Measurements from ENCODE around the gene TUBGCP4. TPM values are rescaled to one million over a fixed set of nuclear protein-coding genes. Genes with fewer than 3 reads are reported as not detected.

Gene TUBGCP4
- total and polyA plus RNA-seq, 10 of the 15 experiments (the other 5 are each of a cell fraction or from before 2014, with no cell fraction given) = 6.3 to 39.1 (median 24.8) TPM

DNA sequence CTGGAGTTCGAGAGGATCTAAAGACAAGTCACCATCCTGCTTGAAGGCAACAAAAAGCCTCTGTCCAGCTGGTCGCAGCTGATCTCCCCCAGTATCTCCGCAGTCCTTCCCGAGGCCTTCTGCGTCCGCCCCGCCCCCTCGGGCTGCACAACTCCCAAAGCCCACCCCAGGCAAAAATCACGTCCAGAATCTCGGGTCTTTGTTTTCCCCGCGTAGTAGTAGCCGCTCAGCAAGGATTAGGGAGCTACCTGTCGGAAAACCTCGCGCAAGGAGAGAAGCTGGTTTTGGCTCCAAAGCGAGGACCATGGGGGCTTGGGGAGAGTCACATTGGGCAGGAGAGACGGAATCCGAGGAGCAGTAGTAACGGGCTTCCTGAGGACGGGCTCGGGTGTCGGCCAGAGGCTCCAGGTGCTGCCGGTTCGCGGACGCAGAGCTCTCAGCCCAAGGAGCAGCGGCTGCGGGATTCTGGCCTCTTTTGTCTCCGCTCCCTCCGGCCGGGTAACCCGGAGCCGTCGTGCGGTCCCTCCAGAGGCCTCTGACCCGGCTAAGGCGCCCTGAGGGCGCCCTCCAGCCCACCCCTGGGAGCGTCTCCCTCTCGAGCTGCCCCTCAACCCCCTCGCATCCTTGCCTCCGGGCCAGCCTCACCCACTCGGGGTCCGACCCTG lies 459 bp upstream of the TUBGCP4 start (continued):
- TF ChIP-seq, protein P1, sequence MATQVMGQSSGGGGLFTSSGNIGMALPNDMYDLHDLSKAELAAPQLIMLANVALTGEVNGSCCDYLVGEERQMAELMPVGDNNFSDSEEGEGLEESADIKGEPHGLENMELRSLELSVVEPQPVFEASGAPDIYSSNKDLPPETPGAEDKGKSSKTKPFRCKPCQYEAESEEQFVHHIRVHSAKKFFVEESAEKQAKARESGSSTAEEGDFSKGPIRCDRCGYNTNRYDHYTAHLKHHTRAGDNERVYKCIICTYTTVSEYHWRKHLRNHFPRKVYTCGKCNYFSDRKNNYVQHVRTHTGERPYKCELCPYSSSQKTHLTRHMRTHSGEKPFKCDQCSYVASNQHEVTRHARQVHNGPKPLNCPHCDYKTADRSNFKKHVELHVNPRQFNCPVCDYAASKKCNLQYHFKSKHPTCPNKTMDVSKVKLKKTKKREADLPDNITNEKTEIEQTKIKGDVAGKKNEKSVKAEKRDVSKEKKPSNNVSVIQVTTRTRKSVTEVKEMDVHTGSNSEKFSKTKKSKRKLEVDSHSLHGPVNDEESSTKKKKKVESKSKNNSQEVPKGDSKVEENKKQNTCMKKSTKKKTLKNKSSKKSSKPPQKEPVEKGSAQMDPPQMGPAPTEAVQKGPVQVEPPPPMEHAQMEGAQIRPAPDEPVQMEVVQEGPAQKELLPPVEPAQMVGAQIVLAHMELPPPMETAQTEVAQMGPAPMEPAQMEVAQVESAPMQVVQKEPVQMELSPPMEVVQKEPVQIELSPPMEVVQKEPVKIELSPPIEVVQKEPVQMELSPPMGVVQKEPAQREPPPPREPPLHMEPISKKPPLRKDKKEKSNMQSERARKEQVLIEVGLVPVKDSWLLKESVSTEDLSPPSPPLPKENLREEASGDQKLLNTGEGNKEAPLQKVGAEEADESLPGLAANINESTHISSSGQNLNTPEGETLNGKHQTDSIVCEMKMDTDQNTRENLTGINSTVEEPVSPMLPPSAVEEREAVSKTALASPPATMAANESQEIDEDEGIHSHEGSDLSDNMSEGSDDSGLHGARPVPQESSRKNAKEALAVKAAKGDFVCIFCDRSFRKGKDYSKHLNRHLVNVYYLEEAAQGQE (IDR thresholded peaks at IDR 0.05; ENCODE audit: low read depth, low read length) = peak; percentile 60; the same call in 1 of the 2 replicates
- no peak for TF ChIP-seq TBL1XR1 (IDR thresholded peaks at IDR 0.05; ENCODE audit: low read depth, low read length)

DNA sequence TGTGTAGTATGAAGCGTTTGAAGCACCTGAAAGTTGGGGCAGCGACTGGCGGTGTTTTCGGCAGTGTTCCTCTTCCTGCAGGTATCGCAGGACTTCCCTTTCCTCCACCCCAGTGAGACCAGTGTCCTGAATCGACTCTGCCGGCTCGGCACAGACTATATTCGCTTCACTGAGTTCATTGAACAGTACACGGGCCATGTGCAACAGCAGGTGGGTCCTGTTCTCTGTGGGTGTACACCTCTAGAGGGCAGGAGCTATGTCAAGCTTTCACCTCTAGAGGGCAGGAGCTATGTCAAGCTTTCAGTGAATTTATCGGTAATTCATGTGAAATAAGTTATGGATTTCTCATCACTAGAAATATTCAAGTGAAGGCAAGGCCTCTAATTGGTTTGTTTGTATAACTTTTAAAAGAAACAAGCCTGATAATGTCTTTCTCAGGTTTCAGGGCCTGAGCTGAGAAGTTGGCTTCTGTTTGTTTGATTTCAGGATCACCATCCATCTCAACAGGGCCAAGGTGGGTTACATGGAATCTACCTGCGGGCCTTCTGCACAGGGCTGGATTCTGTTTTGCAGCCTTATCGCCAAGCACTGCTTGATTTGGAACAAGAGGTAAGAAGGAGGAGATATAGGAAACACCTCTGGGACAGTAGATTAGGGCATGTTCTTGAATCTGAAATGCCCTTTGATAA lies 5.3 kb downstream of the TUBGCP4 start:
- RAD21 ChIA-PET (ENCODE audit: unreplicated experiment) = interaction anchor here (0.7 to 1.9 kb wide), 4 partner anchors 135 to 172 kb away, joined by 3 to 5 read pairs (median 4); no protein-coding TSS in a partner anchor
- peak; percentile 13; the same call in 1 of the 2 replicates for TF ChIP-seq SMC3 (IDR thresholded peaks at IDR 0.05; ENCODE audit: borderline replicate concordance, low read length)
- no peak for TF ChIP-seq POU2F2 (IDR thresholded peaks at IDR 0.05; ENCODE audit: borderline replicate concordance, low read depth, low read length)
- 0 out of 2 replicates have a peak, but pooled peaks have one; percentile 20 for TF ChIP-seq MXI1 (IDR thresholded peaks at IDR 0.05; ENCODE audit: low read depth, low read length)
- TF ChIP-seq CBX5 (IDR thresholded peaks at IDR 0.05; ENCODE audit: low read depth) = no peak
- TF ChIP-seq, protein P2, sequence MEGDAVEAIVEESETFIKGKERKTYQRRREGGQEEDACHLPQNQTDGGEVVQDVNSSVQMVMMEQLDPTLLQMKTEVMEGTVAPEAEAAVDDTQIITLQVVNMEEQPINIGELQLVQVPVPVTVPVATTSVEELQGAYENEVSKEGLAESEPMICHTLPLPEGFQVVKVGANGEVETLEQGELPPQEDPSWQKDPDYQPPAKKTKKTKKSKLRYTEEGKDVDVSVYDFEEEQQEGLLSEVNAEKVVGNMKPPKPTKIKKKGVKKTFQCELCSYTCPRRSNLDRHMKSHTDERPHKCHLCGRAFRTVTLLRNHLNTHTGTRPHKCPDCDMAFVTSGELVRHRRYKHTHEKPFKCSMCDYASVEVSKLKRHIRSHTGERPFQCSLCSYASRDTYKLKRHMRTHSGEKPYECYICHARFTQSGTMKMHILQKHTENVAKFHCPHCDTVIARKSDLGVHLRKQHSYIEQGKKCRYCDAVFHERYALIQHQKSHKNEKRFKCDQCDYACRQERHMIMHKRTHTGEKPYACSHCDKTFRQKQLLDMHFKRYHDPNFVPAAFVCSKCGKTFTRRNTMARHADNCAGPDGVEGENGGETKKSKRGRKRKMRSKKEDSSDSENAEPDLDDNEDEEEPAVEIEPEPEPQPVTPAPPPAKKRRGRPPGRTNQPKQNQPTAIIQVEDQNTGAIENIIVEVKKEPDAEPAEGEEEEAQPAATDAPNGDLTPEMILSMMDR (IDR thresholded peaks at IDR 0.05 in 2 of 3, conservative IDR thresholded peaks at IDR 0.05 in 1 of 3; ENCODE audit: control insufficient read depth in 2 of 3, extremely low read depth in 1 of 3, insufficient read depth in 1 of 3, low read depth in 3 of 3, low read length in 3 of 3) = peak; percentile 63 to 85 (median 83)
- TF ChIP-seq, protein P3, sequence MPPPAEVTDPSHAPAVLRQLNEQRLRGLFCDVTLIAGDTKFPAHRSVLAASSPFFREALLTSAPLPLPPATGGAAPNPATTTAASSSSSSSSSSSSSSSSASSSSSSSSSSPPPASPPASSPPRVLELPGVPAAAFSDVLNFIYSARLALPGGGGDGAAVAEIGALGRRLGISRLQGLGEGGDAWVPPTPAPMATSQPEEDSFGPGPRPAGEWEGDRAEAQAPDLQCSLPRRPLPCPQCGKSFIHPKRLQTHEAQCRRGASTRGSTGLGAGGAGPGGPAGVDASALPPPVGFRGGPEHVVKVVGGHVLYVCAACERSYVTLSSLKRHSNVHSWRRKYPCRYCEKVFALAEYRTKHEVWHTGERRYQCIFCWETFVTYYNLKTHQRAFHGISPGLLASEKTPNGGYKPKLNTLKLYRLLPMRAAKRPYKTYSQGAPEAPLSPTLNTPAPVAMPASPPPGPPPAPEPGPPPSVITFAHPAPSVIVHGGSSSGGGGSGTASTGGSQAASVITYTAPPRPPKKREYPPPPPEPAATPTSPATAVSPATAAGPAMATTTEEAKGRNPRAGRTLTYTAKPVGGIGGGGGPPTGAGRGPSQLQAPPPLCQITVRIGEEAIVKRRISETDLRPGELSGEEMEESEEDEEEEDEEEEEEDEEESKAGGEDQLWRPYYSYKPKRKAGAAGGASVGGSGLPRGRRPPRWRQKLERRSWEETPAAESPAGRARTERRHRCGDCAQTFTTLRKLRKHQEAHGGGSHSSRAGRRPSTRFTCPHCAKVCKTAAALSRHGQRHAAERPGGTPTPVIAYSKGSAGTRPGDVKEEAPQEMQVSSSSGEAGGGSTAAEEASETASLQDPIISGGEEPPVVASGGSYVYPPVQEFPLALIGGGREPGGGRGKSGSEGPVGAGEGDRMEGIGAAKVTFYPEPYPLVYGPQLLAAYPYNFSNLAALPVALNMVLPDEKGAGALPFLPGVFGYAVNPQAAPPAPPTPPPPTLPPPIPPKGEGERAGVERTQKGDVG (CRISPR knock-in tag; IDR thresholded peaks at IDR 0.05) = no peak
- 0 out of 2 replicates have a peak, but pooled peaks have one; percentile 21 for TF ChIP-seq RAD21 (IDR thresholded peaks at IDR 0.05; ENCODE audit: insufficient read depth, low read depth, low read length)
- no peak for TF ChIP-seq IRF4 (IDR thresholded peaks at IDR 0.05; ENCODE audit: low read depth, low read length)

More for the DNA sequence above, 5.3 kb downstream of the TUBGCP4 start:
- Histone ChIP-seq H3K36me3 (ENCODE audit: control insufficient read depth in 2 of 2, insufficient read depth in 2 of 2, low read length in 1 of 2) (peaks cover 0 to 7% of the 10 kb centered on the region in 2 experiments; a peak in 2 of 4 replicates), H2AFZ (ENCODE audit: control insufficient read depth, low read depth, low read length) (no peak overlapping the region), H3K79me2 (ENCODE audit: control insufficient read depth, insufficient read depth, low read length) (peaks cover 18% of the 10 kb centered on the region), H3K27me3 (replicated peaks in 1 of 2; ENCODE audit: control insufficient read depth in 2 of 2, insufficient read depth in 2 of 2, low read length in 1 of 2) (no peaks in the 10 kb centered on the region), H3K9ac (ENCODE audit: control insufficient read depth, insufficient read depth, low read length) (no peak overlapping the region), H3K4me2 (ENCODE audit: control insufficient read depth, insufficient read depth) (no peak overlapping the region), H4K20me1 (ENCODE audit: control insufficient read depth, insufficient read depth) (no peaks in the 10 kb centered on the region), H3K4me1 (ENCODE audit: control insufficient read depth, insufficient read depth, low read length) (no peaks in the 10 kb centered on the region), H3K4me3 (no peak overlapping the region), H3K27ac (ENCODE audit: control insufficient read depth, insufficient read depth) (no peak overlapping the region), H3K9me3 (replicated peaks; ENCODE audit: control insufficient read depth, insufficient read depth, low read length) (no peaks in the 10 kb centered on the region)
- no TSS peak for BruUV-seq (replicated peaks)
- ChIA-PET CTCF (interaction anchor here (0.7 to 7.1 kb wide), 28 partner anchors 6 to 848 kb away, joined by 3 to 57 read pairs (median 4); no protein-coding TSS in a partner anchor), POLR2A (no interaction called here), SMC1A (ENCODE audit: uncharacterized antibody, unreplicated experiment) (interaction anchor here (0.6 to 1.7 kb wide), 4 partner anchors 12 to 139 kb away, joined by 3 to 5 read pairs (median 3); no protein-coding TSS in a partner anchor)
- FAIRE-seq (peak; percentile 83), ATAC-seq (peak; percentile 82), DNase-seq (ENCODE audit: low read depth, low spot score) (peak; percentile 16)
- in situ Hi-C loops (cut with MboI) = no loop called here
- intact Hi-C loops (cut with micrococcal nuclease; ENCODE audit: unreplicated experiment) = no loop called here
- 66% methylated on average over 13 of the region's 13 CpGs for WGBS (ENCODE audit: insufficient coverage, insufficient replicate concordance, low lambda C conversion rate, missing lambda C conversion rate)

All from GM12878 (cell line).